Measurements from ENCODE around the gene GPR31.

Gene GPR31

GRCh38 chr6:167164261-167164660, 6.5 kb upstream of the GPR31 start:
- Histone ChIP-seq H3K9ac (ENCODE audit: low read length) (no peak overlapping the region), H3K4me1 (ENCODE audit: control insufficient read depth, insufficient read depth, low read length) (peaks cover 35% of the 10 kb centered on the region), H3K4me3 (ENCODE audit: low read depth, low read length) (no peak overlapping the region), H3K36me3 (ENCODE audit: control insufficient read depth, insufficient read depth, low read length) (no peaks in the 10 kb centered on the region), H3K9me3 (ENCODE audit: control insufficient read depth, insufficient read depth, low read depth, low read length) (no peaks in the 10 kb centered on the region), H3K27ac (ENCODE audit: low read depth, low read length) (peak overlapping the region; percentile 80), H3K27me3 (ENCODE audit: control insufficient read depth, insufficient read depth, low read length) (no peaks in the 10 kb centered on the region)

- Histone ChIP-seq H3K36me3 (ENCODE audit: control insufficient read depth, insufficient read depth, low read length) (no peaks in the 10 kb centered on the region), H3K4me1 (ENCODE audit: control insufficient read depth, insufficient read depth, low read length) (peaks cover 35% of the 10 kb centered on the region), H3K9ac (ENCODE audit: low read length) (peak overlapping the region; percentile 77), H3K4me3 (ENCODE audit: low read depth, low read length) (peak overlapping the region; percentile 39), H3K9me3 (ENCODE audit: control insufficient read depth, insufficient read depth, low read depth, low read length) (peaks cover 3% of the 10 kb centered on the region; the same call in 1 of the 2 replicates), H3K27me3 (ENCODE audit: control insufficient read depth, insufficient read depth, low read length) (no peaks in the 10 kb centered on the region), H3K27ac (ENCODE audit: low read depth, low read length) (peak overlapping the region; percentile 80)
These were observed 5.8 kb upstream of the GPR31 start for GRCh38 chr6:167163476-167164011.

- Histone ChIP-seq H3K27ac (ENCODE audit: low read depth, low read length) (peak overlapping the region; percentile 80), H3K36me3 (ENCODE audit: control insufficient read depth, insufficient read depth, low read length) (no peaks in the 10 kb centered on the region), H3K9ac (ENCODE audit: low read length) (peak overlapping the region; percentile 65), H3K9me3 (ENCODE audit: control insufficient read depth, insufficient read depth, low read depth, low read length) (peaks cover 5% of the 10 kb centered on the region; the same call in 1 of the 2 replicates), H3K4me1 (ENCODE audit: control insufficient read depth, insufficient read depth, low read length) (peaks cover 35% of the 10 kb centered on the region), H3K4me3 (ENCODE audit: low read depth, low read length) (no peak overlapping the region), H3K27me3 (ENCODE audit: control insufficient read depth, insufficient read depth, low read length) (no peaks in the 10 kb centered on the region)
These were observed 4.8 kb upstream of the GPR31 start for GRCh38 chr6:167162591-167162990.

GRCh38 chr6:167161851-167162467, 4.2 kb upstream of the GPR31 start:
- H3K27ac ChIP-seq (ENCODE audit: low read depth, low read length) = peak overlapping the region; percentile 80; the same call in 1 of the 2 replicates
- no peak overlapping the region for H3K9ac ChIP-seq (ENCODE audit: low read length)
- H3K4me3 ChIP-seq (ENCODE audit: low read depth, low read length) = no peak overlapping the region
- H3K9me3 ChIP-seq (ENCODE audit: control insufficient read depth, insufficient read depth, low read depth, low read length) = peaks cover 5% of the 10 kb centered on the region; the same call in 1 of the 2 replicates
- H3K36me3 ChIP-seq (ENCODE audit: control insufficient read depth, insufficient read depth, low read length) = no peaks in the 10 kb centered on the region
- no peaks in the 10 kb centered on the region for H3K27me3 ChIP-seq (ENCODE audit: control insufficient read depth, insufficient read depth, low read length)
- H3K4me1 ChIP-seq (ENCODE audit: control insufficient read depth, insufficient read depth, low read length) = peaks cover 35% of the 10 kb centered on the region

GRCh38 chr6:167157414-167157813, 366 bp downstream of the GPR31 start:
- peaks cover 7% of the 10 kb centered on the region for H3K4me1 ChIP-seq (ENCODE audit: control insufficient read depth, insufficient read depth, low read length)
- H3K27ac ChIP-seq (ENCODE audit: low read depth, low read length) = no peak overlapping the region
- no peaks in the 10 kb centered on the region for H3K36me3 ChIP-seq (ENCODE audit: control insufficient read depth, insufficient read depth, low read length)
- H3K4me3 ChIP-seq (ENCODE audit: low read depth, low read length) = no peak overlapping the region
- no peak overlapping the region for H3K9ac ChIP-seq (ENCODE audit: low read length)
- peaks cover 5% of the 10 kb centered on the region; the same call in 1 of the 2 replicates for H3K9me3 ChIP-seq (ENCODE audit: control insufficient read depth, insufficient read depth, low read depth, low read length)
- no peaks in the 10 kb centered on the region for H3K27me3 ChIP-seq (ENCODE audit: control insufficient read depth, insufficient read depth, low read length)

- no peak overlapping the region for H3K27ac ChIP-seq (ENCODE audit: low read depth, low read length)
- no peak overlapping the region for H3K4me3 ChIP-seq (ENCODE audit: low read depth, low read length)
- H3K4me1 ChIP-seq (ENCODE audit: control insufficient read depth, insufficient read depth, low read length) = peaks cover 14% of the 10 kb centered on the region
- peaks cover 11% of the 10 kb centered on the region for H3K9me3 ChIP-seq (ENCODE audit: control insufficient read depth, insufficient read depth, low read depth, low read length)
- no peak overlapping the region for H3K9ac ChIP-seq (ENCODE audit: low read length)
- no peaks in the 10 kb centered on the region for H3K36me3 ChIP-seq (ENCODE audit: control insufficient read depth, insufficient read depth, low read length)
- no peaks in the 10 kb centered on the region for H3K27me3 ChIP-seq (ENCODE audit: control insufficient read depth, insufficient read depth, low read length)
These were observed 2.9 kb downstream of the GPR31 start for GRCh38 chr6:167154895-167155294.

GRCh38 chr6:167154291-167154690, 3.5 kb downstream of the GPR31 start:
- Histone ChIP-seq H3K27ac (ENCODE audit: low read depth, low read length) (no peak overlapping the region), H3K9ac (ENCODE audit: low read length) (no peak overlapping the region), H3K4me3 (ENCODE audit: low read depth, low read length) (no peak overlapping the region), H3K36me3 (ENCODE audit: control insufficient read depth, insufficient read depth, low read length) (no peaks in the 10 kb centered on the region), H3K9me3 (ENCODE audit: control insufficient read depth, insufficient read depth, low read depth, low read length) (peaks cover 11% of the 10 kb centered on the region), H3K27me3 (ENCODE audit: control insufficient read depth, insufficient read depth, low read length) (no peaks in the 10 kb centered on the region), H3K4me1 (ENCODE audit: control insufficient read depth, insufficient read depth, low read length) (peaks cover 14% of the 10 kb centered on the region)

- H3K9ac ChIP-seq (ENCODE audit: low read length) = no peak overlapping the region
- no peaks in the 10 kb centered on the region for H3K27me3 ChIP-seq (ENCODE audit: control insufficient read depth, insufficient read depth, low read length)
These were observed 4.2 kb downstream of the GPR31 start for GRCh38 chr6:167153521-167153959.

GRCh38 chr6:167152862-167153261, 4.9 kb downstream of the GPR31 start:
- Histone ChIP-seq H3K27ac (ENCODE audit: low read depth, low read length) (no peak overlapping the region), H3K4me1 (ENCODE audit: control insufficient read depth, insufficient read depth, low read length) (peaks cover 18% of the 10 kb centered on the region), H3K9me3 (ENCODE audit: control insufficient read depth, insufficient read depth, low read depth, low read length) (peaks cover 6% of the 10 kb centered on the region; the same call in 1 of the 2 replicates), H3K27me3 (ENCODE audit: control insufficient read depth, insufficient read depth, low read length) (peaks cover under 1% of the 10 kb centered on the region; the same call in 1 of the 2 replicates), H3K4me3 (ENCODE audit: low read depth, low read length) (no peak overlapping the region), H3K9ac (ENCODE audit: low read length) (no peak overlapping the region), H3K36me3 (ENCODE audit: control insufficient read depth, insufficient read depth, low read length) (no peaks in the 10 kb centered on the region)

More at GRCh38 chr6:167153521-167153959, 4.2 kb downstream of the GPR31 start:
- Histone ChIP-seq H3K4me3 (ENCODE audit: low read depth, low read length) (no peak overlapping the region), H3K27ac (ENCODE audit: low read depth, low read length) (no peak overlapping the region), H3K4me1 (ENCODE audit: control insufficient read depth, insufficient read depth, low read length) (peaks cover 14% of the 10 kb centered on the region), H3K36me3 (ENCODE audit: control insufficient read depth, insufficient read depth, low read length) (no peaks in the 10 kb centered on the region), H3K9me3 (ENCODE audit: control insufficient read depth, insufficient read depth, low read depth, low read length) (peaks cover 8% of the 10 kb centered on the region)

- peak overlapping the region; percentile 59; the same call in 1 of the 2 replicates for H3K27ac ChIP-seq (ENCODE audit: low read depth, low read length)
- H3K27me3 ChIP-seq (ENCODE audit: control insufficient read depth, insufficient read depth, low read length) = peaks cover 11% of the 10 kb centered on the region; the same call in 1 of the 2 replicates
- peak overlapping the region; percentile 56 for H3K9ac ChIP-seq (ENCODE audit: low read length)
- H3K9me3 ChIP-seq (ENCODE audit: control insufficient read depth, insufficient read depth, low read depth, low read length) = peaks cover 6% of the 10 kb centered on the region; the same call in 1 of the 2 replicates
- no peaks in the 10 kb centered on the region for H3K36me3 ChIP-seq (ENCODE audit: control insufficient read depth, insufficient read depth, low read length)
- H3K4me1 ChIP-seq (ENCODE audit: control insufficient read depth, insufficient read depth, low read length) = peaks cover 30% of the 10 kb centered on the region
- H3K4me3 ChIP-seq (ENCODE audit: low read depth, low read length) = no peak overlapping the region
These were observed 6.1 kb downstream of the GPR31 start for GRCh38 chr6:167151648-167152047.

GRCh38 chr6:167150941-167151549, 6.7 kb downstream of the GPR31 start:
- Histone ChIP-seq H3K4me3 (ENCODE audit: low read depth, low read length) (no peak overlapping the region), H3K9ac (ENCODE audit: low read length) (peak overlapping the region; percentile 56), H3K9me3 (ENCODE audit: control insufficient read depth, insufficient read depth, low read depth, low read length) (peaks cover 6% of the 10 kb centered on the region; the same call in 1 of the 2 replicates), H3K4me1 (ENCODE audit: control insufficient read depth, insufficient read depth, low read length) (peaks cover 36% of the 10 kb centered on the region), H3K36me3 (ENCODE audit: control insufficient read depth, insufficient read depth, low read length) (no peaks in the 10 kb centered on the region), H3K27me3 (ENCODE audit: control insufficient read depth, insufficient read depth, low read length) (peaks cover 15% of the 10 kb centered on the region; the same call in 1 of the 2 replicates), H3K27ac (ENCODE audit: low read depth, low read length) (peak overlapping the region; percentile 63; the same call in 1 of the 2 replicates)
